ENCODE data around the gene SLC24A4.

The SLC24A4 gene

GRCh38 chr14:92404018-92404417, 81.1 kb downstream of the SLC24A4 start:
- Histone ChIP-seq H3K36me3 (ENCODE audit: insufficient read depth, low read length) (no peaks in the 10 kb centered on the region), H3K4me3 (ENCODE audit: low read depth, low read length) (no peak overlapping the region), H3K27me3 (ENCODE audit: insufficient read depth, low read length) (peaks cover 7% of the 10 kb centered on the region; the same call in 1 of the 2 replicates), H3K27ac (ENCODE audit: low read depth, low read length) (no peak overlapping the region), H3K79me2 (ENCODE audit: control insufficient read depth, insufficient read depth, low read length, unreplicated experiment) (no peaks in the 10 kb centered on the region), H2AFZ (ENCODE audit: low read length, unreplicated experiment) (no peak overlapping the region), H3K4me1 (ENCODE audit: control insufficient read depth, insufficient read depth, low read length, unreplicated experiment) (peaks cover 12% of the 10 kb centered on the region)

GRCh38 chr14:92404421-92404820, 81.5 kb downstream of the SLC24A4 start:
- H3K27me3 ChIP-seq (ENCODE audit: insufficient read depth, low read length) = peaks cover 7% of the 10 kb centered on the region; the same call in 1 of the 2 replicates
- H3K27ac ChIP-seq (ENCODE audit: low read depth, low read length) = no peak overlapping the region

DNA sequence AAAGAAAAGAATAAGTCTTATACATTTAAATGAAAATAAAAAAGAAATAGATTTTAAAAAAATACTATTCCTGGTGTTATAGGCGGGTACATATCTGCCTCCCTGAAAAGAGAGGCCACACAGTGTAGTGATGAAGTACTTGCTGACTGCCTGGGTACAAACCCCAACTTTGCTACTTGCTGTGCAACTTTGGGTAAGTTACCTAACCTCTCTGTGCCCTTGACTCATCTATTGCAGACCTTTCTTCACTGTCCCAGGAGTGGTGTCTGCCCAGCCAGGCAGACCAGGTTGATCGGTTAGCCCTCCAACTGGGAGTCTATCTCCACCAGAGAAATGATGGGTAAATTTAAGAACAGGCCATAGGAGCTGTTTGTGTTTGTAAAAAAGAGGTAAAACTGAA, 82.0 kb downstream of the SLC24A4 start:
- Histone ChIP-seq H3K4me1 (ENCODE audit: control insufficient read depth, insufficient read depth, low read length, unreplicated experiment) (peaks cover 16% of the 10 kb centered on the region), H3K79me2 (ENCODE audit: control insufficient read depth, insufficient read depth, low read length, unreplicated experiment) (no peaks in the 10 kb centered on the region), H3K27ac (ENCODE audit: low read depth, low read length) (no peak overlapping the region), H3K27me3 (ENCODE audit: insufficient read depth, low read length) (peaks cover 7% of the 10 kb centered on the region; the same call in 1 of the 2 replicates), H3K4me3 (ENCODE audit: low read depth, low read length) (no peak overlapping the region), H3K36me3 (ENCODE audit: insufficient read depth, low read length) (no peaks in the 10 kb centered on the region), H2AFZ (ENCODE audit: low read length, unreplicated experiment) (no peak overlapping the region)

More at GRCh38 chr14:92404421-92404820, 81.5 kb downstream of the SLC24A4 start:
- Histone ChIP-seq H3K79me2 (ENCODE audit: control insufficient read depth, insufficient read depth, low read length, unreplicated experiment) (no peaks in the 10 kb centered on the region), H2AFZ (ENCODE audit: low read length, unreplicated experiment) (no peak overlapping the region), H3K4me3 (ENCODE audit: low read depth, low read length) (no peak overlapping the region), H3K4me1 (ENCODE audit: control insufficient read depth, insufficient read depth, low read length, unreplicated experiment) (peaks cover 16% of the 10 kb centered on the region), H3K36me3 (ENCODE audit: insufficient read depth, low read length) (no peaks in the 10 kb centered on the region)

- H3K36me3 ChIP-seq (ENCODE audit: insufficient read depth, low read length) = no peaks in the 10 kb centered on the region
- H3K4me1 ChIP-seq (ENCODE audit: control insufficient read depth, insufficient read depth, low read length, unreplicated experiment) = peaks cover 16% of the 10 kb centered on the region
- H2AFZ ChIP-seq (ENCODE audit: low read length, unreplicated experiment) = no peak overlapping the region
- no peak overlapping the region for H3K27ac ChIP-seq (ENCODE audit: low read depth, low read length)
- no peaks in the 10 kb centered on the region for H3K79me2 ChIP-seq (ENCODE audit: control insufficient read depth, insufficient read depth, low read length, unreplicated experiment)
- no peak overlapping the region for H3K4me3 ChIP-seq (ENCODE audit: low read depth, low read length)
- peaks cover 11% of the 10 kb centered on the region; the same call in 1 of the 2 replicates for H3K27me3 ChIP-seq (ENCODE audit: insufficient read depth, low read length)
Measured at GRCh38 chr14:92407410-92407809, 84.4 kb downstream of the SLC24A4 start.

DNA sequence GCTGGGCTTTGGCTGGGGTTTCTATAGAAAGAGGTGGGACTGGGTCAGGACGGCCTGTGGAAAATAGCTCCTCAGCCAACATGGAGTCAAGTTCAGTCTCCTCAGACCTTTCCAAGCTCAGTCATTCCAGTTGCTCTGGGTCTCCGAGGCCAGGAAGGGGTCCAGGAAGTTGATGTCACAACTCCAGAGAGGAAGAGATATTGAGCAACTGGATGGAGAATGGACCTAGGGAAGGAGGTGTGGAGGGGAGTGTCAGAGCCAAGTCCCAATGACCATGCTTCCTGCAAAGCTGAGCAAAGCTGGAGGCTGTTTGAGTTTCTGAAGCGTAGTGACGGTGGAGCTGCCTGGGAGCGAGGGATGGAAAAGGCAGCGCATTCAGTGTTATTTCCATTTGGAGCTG, 86.1 kb downstream of the SLC24A4 start:
- H2AFZ ChIP-seq (ENCODE audit: low read length, unreplicated experiment) = peak overlapping the region; percentile 33
- H3K36me3 ChIP-seq (ENCODE audit: insufficient read depth, low read length) = no peaks in the 10 kb centered on the region
- no peak overlapping the region for H3K4me3 ChIP-seq (ENCODE audit: low read depth, low read length)
- no peaks in the 10 kb centered on the region for H3K79me2 ChIP-seq (ENCODE audit: control insufficient read depth, insufficient read depth, low read length, unreplicated experiment)
- H3K27me3 ChIP-seq (ENCODE audit: insufficient read depth, low read length) = peaks cover 17% of the 10 kb centered on the region
- H3K4me1 ChIP-seq (ENCODE audit: control insufficient read depth, insufficient read depth, low read length, unreplicated experiment) = peaks cover 16% of the 10 kb centered on the region
- no peak overlapping the region for H3K27ac ChIP-seq (ENCODE audit: low read depth, low read length)

GRCh38 chr14:92411135-92411534, 88.2 kb downstream of the SLC24A4 start:
- no peaks in the 10 kb centered on the region for H3K79me2 ChIP-seq (ENCODE audit: control insufficient read depth, insufficient read depth, low read length, unreplicated experiment)
- no peak overlapping the region for H2AFZ ChIP-seq (ENCODE audit: low read length, unreplicated experiment)
- H3K27me3 ChIP-seq (ENCODE audit: insufficient read depth, low read length) = peaks cover 21% of the 10 kb centered on the region
- H3K4me3 ChIP-seq (ENCODE audit: low read depth, low read length) = no peak overlapping the region
- no peak overlapping the region for H3K27ac ChIP-seq (ENCODE audit: low read depth, low read length)
- peaks cover 16% of the 10 kb centered on the region for H3K4me1 ChIP-seq (ENCODE audit: control insufficient read depth, insufficient read depth, low read length, unreplicated experiment)
- H3K36me3 ChIP-seq (ENCODE audit: insufficient read depth, low read length) = no peaks in the 10 kb centered on the region

- H3K36me3 ChIP-seq (ENCODE audit: insufficient read depth, low read length) = no peaks in the 10 kb centered on the region
- H2AFZ ChIP-seq (ENCODE audit: low read length, unreplicated experiment) = no peak overlapping the region
- no peak overlapping the region for H3K27ac ChIP-seq (ENCODE audit: low read depth, low read length)
- H3K4me1 ChIP-seq (ENCODE audit: control insufficient read depth, insufficient read depth, low read length, unreplicated experiment) = peaks cover 16% of the 10 kb centered on the region
- peaks cover 21% of the 10 kb centered on the region for H3K27me3 ChIP-seq (ENCODE audit: insufficient read depth, low read length)
- H3K4me3 ChIP-seq (ENCODE audit: low read depth, low read length) = no peak overlapping the region
- H3K79me2 ChIP-seq (ENCODE audit: control insufficient read depth, insufficient read depth, low read length, unreplicated experiment) = no peaks in the 10 kb centered on the region
Measured at GRCh38 chr14:92411941-92412340, 89.0 kb downstream of the SLC24A4 start.

DNA sequence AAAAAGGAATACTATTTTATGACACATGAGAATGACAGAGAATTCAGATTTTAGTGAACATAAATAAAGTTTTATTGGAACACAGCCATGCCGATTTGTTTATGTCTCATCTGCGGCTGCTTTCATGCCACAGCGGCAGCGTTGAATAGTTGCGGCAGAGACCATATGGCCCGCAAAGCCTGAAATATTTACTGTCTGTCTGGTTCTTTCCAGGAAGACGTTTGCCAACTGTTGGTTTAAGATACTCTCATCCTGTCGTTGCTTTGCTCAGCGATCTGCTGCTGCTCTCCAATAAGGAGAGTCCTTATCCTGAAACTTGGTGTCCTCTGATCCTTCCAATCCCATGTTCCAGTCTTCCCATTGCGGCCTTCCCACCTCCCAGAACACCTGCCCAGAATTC, 89.9 kb downstream of the SLC24A4 start:
- H2AFZ ChIP-seq (ENCODE audit: low read length, unreplicated experiment) = no peak overlapping the region
- peaks cover 21% of the 10 kb centered on the region for H3K27me3 ChIP-seq (ENCODE audit: insufficient read depth, low read length)
- H3K79me2 ChIP-seq (ENCODE audit: control insufficient read depth, insufficient read depth, low read length, unreplicated experiment) = no peaks in the 10 kb centered on the region
- no peak overlapping the region for H3K27ac ChIP-seq (ENCODE audit: low read depth, low read length)
- H3K4me1 ChIP-seq (ENCODE audit: control insufficient read depth, insufficient read depth, low read length, unreplicated experiment) = peaks cover 15% of the 10 kb centered on the region
- H3K36me3 ChIP-seq (ENCODE audit: insufficient read depth, low read length) = no peaks in the 10 kb centered on the region
- H3K4me3 ChIP-seq (ENCODE audit: low read depth, low read length) = no peak overlapping the region

- Histone ChIP-seq H3K27ac (ENCODE audit: low read depth, low read length) (no peak overlapping the region), H3K36me3 (ENCODE audit: insufficient read depth, low read length) (no peaks in the 10 kb centered on the region)
Measured at GRCh38 chr14:92413379-92413778, 90.4 kb downstream of the SLC24A4 start.

GRCh38 chr14:92414690-92415445, 91.9 kb downstream of the SLC24A4 start:
- no peaks in the 10 kb centered on the region for H3K4me1 ChIP-seq (ENCODE audit: control insufficient read depth, insufficient read depth, low read length, unreplicated experiment)
- no peak overlapping the region for H2AFZ ChIP-seq (ENCODE audit: low read length, unreplicated experiment)
- peaks cover 21% of the 10 kb centered on the region for H3K27me3 ChIP-seq (ENCODE audit: insufficient read depth, low read length)
- H3K27ac ChIP-seq (ENCODE audit: low read depth, low read length) = no peak overlapping the region
- no peak overlapping the region for H3K4me3 ChIP-seq (ENCODE audit: low read depth, low read length)
- H3K79me2 ChIP-seq (ENCODE audit: control insufficient read depth, insufficient read depth, low read length, unreplicated experiment) = no peaks in the 10 kb centered on the region
- H3K36me3 ChIP-seq (ENCODE audit: insufficient read depth, low read length) = no peaks in the 10 kb centered on the region

More at GRCh38 chr14:92413379-92413778, 90.4 kb downstream of the SLC24A4 start:
- H3K79me2 ChIP-seq (ENCODE audit: control insufficient read depth, insufficient read depth, low read length, unreplicated experiment) = no peaks in the 10 kb centered on the region
- H3K4me1 ChIP-seq (ENCODE audit: control insufficient read depth, insufficient read depth, low read length, unreplicated experiment) = peaks cover 10% of the 10 kb centered on the region
- no peak overlapping the region for H3K4me3 ChIP-seq (ENCODE audit: low read depth, low read length)
- no peak overlapping the region for H2AFZ ChIP-seq (ENCODE audit: low read length, unreplicated experiment)
- peaks cover 21% of the 10 kb centered on the region for H3K27me3 ChIP-seq (ENCODE audit: insufficient read depth, low read length)

DNA sequence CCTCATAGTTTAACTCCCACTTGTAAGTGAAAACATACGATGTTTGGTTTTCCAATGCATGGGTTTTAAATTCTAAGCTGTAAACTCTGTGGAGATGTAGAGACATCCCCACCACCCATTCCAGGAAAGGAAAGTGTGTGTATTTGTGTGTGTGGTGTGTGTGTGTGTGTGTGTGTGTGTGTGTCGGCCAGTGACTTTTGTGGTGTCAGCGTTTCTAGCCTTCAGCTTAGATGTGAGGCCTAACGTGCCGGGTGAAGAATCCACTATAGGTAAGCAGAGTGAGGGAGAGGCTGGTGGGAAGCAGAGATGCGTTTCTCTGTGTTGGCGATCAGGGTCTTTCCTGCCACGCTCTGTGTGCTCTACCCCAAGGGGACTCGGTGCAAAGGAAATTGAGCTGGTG, 93.0 kb downstream of the SLC24A4 start:
- no peaks in the 10 kb centered on the region for H3K79me2 ChIP-seq (ENCODE audit: control insufficient read depth, insufficient read depth, low read length, unreplicated experiment)
- no peaks in the 10 kb centered on the region for H3K4me1 ChIP-seq (ENCODE audit: control insufficient read depth, insufficient read depth, low read length, unreplicated experiment)
- no peak overlapping the region for H2AFZ ChIP-seq (ENCODE audit: low read length, unreplicated experiment)
- no peak overlapping the region for H3K4me3 ChIP-seq (ENCODE audit: low read depth, low read length)
- peaks cover 21% of the 10 kb centered on the region for H3K27me3 ChIP-seq (ENCODE audit: insufficient read depth, low read length)
- no peak overlapping the region for H3K27ac ChIP-seq (ENCODE audit: low read depth, low read length)
- no peaks in the 10 kb centered on the region for H3K36me3 ChIP-seq (ENCODE audit: insufficient read depth, low read length)

Data from ACC112 (cell line).